ENCODE results near the gene UBN1.

Gene UBN1

DNA sequence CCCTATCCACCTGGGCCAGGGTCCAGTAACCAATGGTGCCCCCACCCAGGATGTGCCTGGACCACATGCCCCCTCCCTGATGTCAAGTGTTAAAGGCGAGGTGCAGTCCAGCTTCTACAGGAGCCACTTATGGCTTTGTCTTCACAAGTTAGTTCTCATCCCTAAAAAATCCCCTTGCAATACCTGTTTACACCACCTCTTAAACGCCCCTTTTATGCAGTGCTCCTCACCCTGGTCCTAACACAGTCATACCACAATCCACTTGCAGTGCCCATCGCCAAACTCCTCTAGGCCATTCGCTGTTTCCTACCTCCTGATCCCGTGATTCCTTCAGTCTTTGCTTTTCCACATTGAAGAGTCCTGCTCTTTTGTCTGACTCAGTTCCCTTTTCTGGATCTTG is 7.3 kb upstream of the UBN1 start:
- TF ChIP-seq TAF1 (IDR thresholded peaks at IDR 0.05; ENCODE audit: borderline replicate concordance, insufficient read depth, low read length) (no peak), POLR2AphosphoS5 (IDR thresholded peaks at IDR 0.05; ENCODE audit: low read depth, low read length) (no peak), SIN3A (IDR thresholded peaks at IDR 0.05; ENCODE audit: borderline replicate concordance, insufficient read depth, low read length) (no peak), FOXP2 (optimal IDR thresholded peaks at IDR 0.05; ENCODE audit: borderline replicate concordance, extremely low read depth, extremely low read length, insufficient read depth) (no peak)
- TF ChIP-seq, protein P1, sequence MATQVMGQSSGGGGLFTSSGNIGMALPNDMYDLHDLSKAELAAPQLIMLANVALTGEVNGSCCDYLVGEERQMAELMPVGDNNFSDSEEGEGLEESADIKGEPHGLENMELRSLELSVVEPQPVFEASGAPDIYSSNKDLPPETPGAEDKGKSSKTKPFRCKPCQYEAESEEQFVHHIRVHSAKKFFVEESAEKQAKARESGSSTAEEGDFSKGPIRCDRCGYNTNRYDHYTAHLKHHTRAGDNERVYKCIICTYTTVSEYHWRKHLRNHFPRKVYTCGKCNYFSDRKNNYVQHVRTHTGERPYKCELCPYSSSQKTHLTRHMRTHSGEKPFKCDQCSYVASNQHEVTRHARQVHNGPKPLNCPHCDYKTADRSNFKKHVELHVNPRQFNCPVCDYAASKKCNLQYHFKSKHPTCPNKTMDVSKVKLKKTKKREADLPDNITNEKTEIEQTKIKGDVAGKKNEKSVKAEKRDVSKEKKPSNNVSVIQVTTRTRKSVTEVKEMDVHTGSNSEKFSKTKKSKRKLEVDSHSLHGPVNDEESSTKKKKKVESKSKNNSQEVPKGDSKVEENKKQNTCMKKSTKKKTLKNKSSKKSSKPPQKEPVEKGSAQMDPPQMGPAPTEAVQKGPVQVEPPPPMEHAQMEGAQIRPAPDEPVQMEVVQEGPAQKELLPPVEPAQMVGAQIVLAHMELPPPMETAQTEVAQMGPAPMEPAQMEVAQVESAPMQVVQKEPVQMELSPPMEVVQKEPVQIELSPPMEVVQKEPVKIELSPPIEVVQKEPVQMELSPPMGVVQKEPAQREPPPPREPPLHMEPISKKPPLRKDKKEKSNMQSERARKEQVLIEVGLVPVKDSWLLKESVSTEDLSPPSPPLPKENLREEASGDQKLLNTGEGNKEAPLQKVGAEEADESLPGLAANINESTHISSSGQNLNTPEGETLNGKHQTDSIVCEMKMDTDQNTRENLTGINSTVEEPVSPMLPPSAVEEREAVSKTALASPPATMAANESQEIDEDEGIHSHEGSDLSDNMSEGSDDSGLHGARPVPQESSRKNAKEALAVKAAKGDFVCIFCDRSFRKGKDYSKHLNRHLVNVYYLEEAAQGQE (IDR thresholded peaks at IDR 0.05; ENCODE audit: insufficient read depth in 1 of 2, low read depth in 2 of 2, low read length in 2 of 2): no peak

DNA sequence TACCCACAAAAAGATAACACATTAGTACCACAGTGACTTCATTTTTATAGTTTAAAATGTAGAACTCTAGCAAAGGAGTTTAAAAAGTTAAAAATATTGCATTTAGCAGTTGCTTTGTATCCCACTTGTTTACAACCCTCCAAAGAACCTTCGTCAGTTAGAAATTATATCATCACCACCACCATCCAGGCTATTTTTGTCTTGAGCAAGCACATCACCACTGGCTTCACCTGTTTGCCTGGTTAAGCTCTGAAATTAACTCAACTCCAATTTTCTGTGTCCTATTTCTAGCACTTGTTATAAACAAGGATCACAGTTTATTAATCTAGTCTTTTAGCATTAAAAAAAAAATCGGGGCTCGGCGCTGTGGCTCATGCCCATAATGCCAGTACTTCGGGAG is 6.3 kb upstream of the UBN1 start:
- TF ChIP-seq POLR2AphosphoS5 (IDR thresholded peaks at IDR 0.05; ENCODE audit: low read depth, low read length) (no peak), SIN3A (IDR thresholded peaks at IDR 0.05; ENCODE audit: borderline replicate concordance, insufficient read depth, low read length) (no peak), TAF1 (IDR thresholded peaks at IDR 0.05; ENCODE audit: borderline replicate concordance, insufficient read depth, low read length) (no peak), FOXP2 (optimal IDR thresholded peaks at IDR 0.05; ENCODE audit: borderline replicate concordance, extremely low read depth, extremely low read length, insufficient read depth) (no peak)
- TF ChIP-seq, protein P1 (IDR thresholded peaks at IDR 0.05; ENCODE audit: insufficient read depth in 1 of 2, low read depth in 2 of 2, low read length in 2 of 2): no peak

DNA sequence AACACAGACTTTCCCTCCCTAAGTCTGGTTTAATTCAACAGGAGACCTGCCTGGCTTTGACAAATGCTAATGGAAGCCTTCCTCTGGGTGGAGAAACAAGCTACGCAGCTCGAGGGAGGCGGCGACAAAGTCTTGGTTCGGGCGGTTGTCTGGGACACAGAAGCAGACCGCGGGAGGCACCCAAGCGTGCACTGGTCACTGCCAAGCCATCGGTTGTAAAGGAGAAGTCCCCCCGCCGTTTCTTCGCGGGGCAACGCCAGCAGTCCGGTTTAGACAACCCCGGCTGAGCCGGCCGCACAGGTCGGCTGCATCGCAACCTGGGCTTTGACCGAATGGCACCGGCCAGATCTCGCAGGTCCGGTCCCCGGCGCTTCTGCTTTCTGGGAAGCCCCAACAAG is 779 bp upstream of the UBN1 start:
- TF ChIP-seq FOXP2 (optimal IDR thresholded peaks at IDR 0.05; ENCODE audit: borderline replicate concordance, extremely low read depth, extremely low read length, insufficient read depth): no peak
- peak; percentile 50; the same call in 1 of the 2 replicates for TF ChIP-seq SIN3A (IDR thresholded peaks at IDR 0.05; ENCODE audit: borderline replicate concordance, insufficient read depth, low read length)

DNA sequence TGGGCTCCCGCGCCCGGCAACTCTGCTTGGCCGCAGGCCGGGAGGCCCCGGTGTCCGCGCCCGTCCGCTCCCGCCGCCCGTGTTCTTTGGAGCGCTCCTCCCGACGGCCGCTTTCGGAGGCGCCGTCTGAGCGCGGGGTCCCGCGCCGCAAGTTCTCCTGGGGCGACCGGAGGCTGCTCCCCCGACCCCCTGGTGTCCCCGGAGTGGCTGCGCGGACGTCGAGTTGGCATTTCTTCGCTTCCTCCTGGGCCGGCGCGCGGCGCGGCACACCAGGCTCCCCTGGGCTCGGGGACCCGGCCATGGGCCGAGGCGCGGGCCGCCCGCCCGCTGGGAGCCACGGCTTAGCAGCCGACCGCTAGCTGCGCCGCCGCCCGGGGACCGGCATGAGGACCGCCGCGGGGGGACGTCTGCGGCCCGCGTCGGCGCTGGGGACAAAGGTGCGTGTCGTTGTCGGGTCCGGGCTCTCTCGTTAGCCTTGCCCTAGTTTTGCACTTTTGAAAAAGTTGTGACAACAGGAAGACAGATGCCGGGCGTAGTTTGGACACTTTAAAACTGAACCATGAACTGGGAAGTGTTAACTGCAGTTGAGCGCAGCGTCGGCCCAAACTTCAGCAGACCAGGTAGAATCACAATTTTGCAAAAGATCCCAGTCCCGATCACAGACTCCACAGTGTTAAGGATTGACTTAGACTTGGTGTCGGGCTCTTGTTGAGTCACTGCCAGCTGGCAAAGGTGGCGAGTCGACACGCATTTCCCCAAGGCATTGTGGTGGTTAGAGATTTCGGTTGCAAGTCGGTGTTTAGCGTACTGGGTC is 700 bp downstream of the UBN1 start:
- no peak for TF ChIP-seq POLR2AphosphoS5 (IDR thresholded peaks at IDR 0.05; ENCODE audit: low read depth, low read length)
- TF ChIP-seq TAF1 (IDR thresholded peaks at IDR 0.05; ENCODE audit: borderline replicate concordance, insufficient read depth, low read length): no peak

DNA sequence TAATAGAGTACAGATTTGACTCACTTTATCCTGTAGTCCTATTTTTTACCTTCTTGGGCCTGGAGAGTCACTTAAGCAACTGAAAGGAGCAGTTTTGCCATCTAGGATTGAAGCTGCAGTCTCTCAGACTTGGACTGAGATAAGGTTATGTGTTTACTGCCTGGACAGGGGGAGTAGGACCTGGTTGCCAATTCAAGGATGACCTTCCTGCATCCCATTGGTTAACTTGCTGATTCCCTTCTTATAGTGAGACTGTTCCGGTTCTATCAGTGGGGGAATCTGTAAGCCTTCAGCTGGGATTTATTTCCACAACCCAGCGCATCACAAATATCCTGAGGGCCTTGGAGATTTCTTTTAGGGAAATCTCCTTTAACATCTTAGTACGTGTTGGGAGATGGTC is 2.9 kb downstream of the UBN1 start:
- TF ChIP-seq POLR2AphosphoS5 (IDR thresholded peaks at IDR 0.05; ENCODE audit: low read depth, low read length) (no peak), FOXP2 (optimal IDR thresholded peaks at IDR 0.05; ENCODE audit: borderline replicate concordance, extremely low read depth, extremely low read length, insufficient read depth) (no peak)

DNA sequence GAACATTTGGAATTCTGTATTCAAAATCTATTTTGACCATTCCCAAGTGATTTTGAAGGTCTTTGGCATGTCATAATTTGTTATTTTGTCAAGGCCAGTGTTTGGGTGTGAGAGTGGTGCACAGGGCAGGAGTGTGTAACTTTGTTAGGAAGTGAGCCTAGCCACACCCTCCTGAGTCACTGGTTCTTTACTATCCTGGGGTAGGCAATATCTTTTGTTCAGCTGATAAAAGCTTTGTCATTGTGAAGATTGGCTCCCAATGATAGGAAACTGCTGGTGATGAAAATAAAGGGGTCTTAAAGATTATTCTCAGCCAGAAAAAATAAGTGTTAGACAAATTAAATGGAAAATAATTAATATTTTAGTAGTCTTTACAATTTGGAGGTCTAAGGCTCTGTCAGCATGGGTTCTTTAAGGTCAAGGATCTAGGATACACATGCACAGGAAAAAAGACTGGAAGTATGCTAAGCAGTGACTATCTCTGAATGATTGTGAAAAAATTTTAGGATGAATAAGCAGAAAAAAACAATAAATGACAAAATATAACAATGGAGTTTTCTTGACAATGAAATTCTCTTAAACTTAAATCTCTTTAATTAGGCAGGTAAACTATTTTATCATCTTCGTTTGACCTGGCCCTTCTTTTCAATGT is 5.1 kb downstream of the UBN1 start:
- no peak for TF ChIP-seq FOXP2 (optimal IDR thresholded peaks at IDR 0.05; ENCODE audit: borderline replicate concordance, extremely low read depth, extremely low read length, insufficient read depth)
- TF ChIP-seq SIN3A (IDR thresholded peaks at IDR 0.05; ENCODE audit: borderline replicate concordance, insufficient read depth, low read length): no peak
- no peak for TF ChIP-seq TAF1 (IDR thresholded peaks at IDR 0.05; ENCODE audit: borderline replicate concordance, insufficient read depth, low read length)
- TF ChIP-seq, protein P1 (IDR thresholded peaks at IDR 0.05; ENCODE audit: insufficient read depth in 1 of 2, low read depth in 2 of 2, low read length in 2 of 2): no peak
- TF ChIP-seq POLR2AphosphoS5 (IDR thresholded peaks at IDR 0.05; ENCODE audit: low read depth, low read length): no peak

Data from PFSK-1 (cell line).